Stimulated activated CD8-positive, alpha-beta memory T cell treated with anti-CD3 and anti-CD28 coated beads, Interleukin-7, amount 100 ng/mL, for 24 hours (primary cell): Measurements from ENCODE around the gene RRAD.
A peak's percentile ranks its signal among the peaks of the same experiment; 100 is the strongest.

Experiments used
- DNase-seq: peaks from one replicate; pipeline ENCODE4 v3.0.0-alpha.2; 2020; ENCODE audit warnings: low read depth

The RRAD gene

GRCh38 chr16:66934138-66934838 lies 9.0 kb upstream of the RRAD start, which contains the start of gene CIAO2B:
TSS of gene CIAO2B (minus strand) at chr16:66934402. CDS start at chr16:66934364, 38 bp downstream.
- peak; percentile 81 for DNase-seq

- DNase-seq = peak; percentile 18
These were observed 8.4 kb upstream of the RRAD start for GRCh38 chr16:66933776-66934137.

DNA sequence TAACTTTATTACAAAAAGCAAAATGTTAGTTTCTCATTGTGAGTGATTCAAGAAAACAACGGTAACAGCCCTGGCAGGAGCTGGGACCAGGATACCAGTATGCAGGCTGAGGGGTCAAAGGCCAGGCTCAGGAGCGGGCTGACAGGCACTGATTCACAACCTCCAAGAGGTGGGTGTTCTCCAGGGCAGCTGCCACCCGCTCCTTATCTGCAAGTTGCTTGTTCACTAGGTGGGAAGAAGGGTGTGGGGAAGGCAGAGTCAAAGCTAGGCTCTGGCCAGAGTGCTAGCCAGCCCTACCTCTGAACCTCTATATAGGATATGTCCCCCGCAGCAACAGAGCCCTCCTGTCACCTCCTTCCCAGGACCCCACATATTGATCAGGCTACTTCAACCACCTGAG lies 6.7 kb upstream of the RRAD start:
- DNase-seq = no peak

DNA sequence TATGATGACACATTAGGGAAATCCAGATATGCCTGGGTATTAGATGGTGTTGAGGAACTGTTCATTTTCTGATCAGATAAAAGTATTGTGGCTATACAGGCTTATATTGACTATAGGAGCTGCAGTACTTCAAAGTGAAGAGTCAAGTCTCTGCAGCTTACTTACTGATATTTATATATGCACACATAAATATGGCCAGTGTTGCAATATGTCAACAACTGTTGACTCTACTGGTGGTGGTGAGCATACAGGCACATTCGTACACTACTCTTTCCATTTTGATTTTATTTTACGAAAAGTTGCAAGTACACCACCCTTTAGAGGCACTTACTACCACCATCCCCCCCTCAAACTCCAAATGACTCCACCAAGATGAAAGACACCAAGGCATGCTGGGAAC lies 6.3 kb upstream of the RRAD start:
- no peak for DNase-seq

DNA sequence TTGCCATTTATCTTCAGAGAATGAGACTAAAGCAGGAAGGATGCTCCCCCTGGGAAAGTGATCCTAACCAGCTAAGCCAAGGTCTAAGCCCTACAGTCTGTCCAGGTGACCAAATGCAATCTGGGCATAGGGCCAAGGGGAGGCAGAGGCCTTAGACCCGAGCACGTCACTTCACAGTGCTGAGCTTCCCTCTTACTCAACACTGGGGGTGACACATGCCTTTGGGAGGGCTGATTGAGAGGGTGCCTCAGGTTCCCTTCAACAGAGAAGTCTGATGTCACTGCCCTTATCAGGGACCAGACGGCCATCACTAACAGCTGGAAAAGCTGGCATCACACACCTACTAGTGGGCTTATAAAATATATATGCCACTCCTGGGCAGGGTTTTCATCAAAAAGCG lies 4.9 kb upstream of the RRAD start:
- no peak for DNase-seq

- no peak for DNase-seq
These were observed 3.5 kb upstream of the RRAD start for GRCh38 chr16:66928702-66929388.

DNA sequence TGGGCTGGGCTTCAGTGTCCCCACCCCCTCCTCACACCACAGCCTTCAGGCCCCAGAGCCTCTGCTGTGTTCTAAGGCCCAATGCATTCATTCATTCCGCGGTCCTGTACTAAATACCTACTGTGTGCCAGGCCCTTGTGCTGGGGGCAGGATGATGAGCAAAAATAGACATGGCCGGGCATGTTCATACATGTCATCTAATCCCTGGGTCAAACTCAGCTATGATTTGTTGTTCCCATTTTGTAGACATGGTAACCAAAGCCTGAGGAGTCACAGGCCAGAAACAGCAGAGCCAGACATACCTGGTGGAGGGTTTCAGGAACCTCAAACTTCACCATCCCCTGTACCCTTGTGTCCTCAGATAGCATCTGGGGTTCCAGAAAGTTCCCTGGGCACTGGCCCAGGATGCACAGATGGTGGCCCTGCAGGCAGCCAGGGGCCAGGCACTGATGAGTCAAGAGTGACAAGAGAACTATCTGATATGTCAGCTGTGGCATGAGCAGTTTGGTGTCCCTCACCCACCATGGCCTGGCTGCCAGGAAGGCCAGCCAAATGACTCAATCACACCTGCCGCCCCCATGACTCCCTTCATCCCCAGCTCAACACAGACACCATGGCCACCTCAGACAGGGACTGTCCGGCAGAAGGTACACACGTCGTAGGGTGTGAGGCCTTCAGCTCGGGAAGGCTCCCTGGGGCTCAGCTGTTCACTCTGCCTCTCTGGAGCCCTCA lies 2.7 kb upstream of the RRAD start:
- DNase-seq = no peak

GRCh38 chr16:66926961-66927436 lies 1.7 kb upstream of the RRAD start:
- no peak for DNase-seq

DNA sequence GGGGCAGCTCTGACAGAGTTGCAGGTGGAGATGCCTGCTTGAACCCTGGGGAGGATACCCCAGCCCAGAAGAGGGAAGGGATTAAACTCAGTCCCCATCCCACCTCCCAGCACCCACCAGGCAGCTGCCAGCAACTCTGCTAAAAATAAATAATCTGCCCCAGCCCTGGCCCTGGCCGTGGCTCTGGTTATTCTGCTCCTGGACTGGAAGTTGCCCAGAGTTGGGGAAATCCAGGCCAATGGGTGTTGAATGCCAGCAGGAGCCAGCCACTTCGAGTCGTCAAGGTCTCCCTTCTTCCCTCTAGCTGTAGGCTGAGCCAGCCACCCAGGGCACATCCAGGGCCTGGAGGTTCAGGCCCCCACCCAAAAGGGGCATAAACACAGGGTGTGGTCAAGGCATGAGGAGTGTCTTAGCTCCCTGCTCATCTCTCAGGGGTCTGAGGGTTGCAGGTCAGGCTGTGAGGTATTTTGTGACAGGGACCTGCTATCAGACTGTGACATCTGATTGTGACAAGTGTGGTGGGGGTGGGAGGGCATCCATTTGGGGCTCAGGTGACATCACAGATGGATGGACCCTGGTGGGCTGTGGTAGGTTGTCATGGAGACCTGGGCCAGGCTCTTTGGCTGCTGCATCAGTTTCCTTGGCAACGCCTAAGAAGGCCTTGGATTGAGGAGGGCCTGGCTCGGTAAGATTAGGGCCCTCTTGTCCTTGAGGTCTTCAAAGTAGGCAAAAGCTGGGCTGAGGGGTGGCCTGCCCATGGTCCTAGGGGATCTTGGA lies 1.0 kb upstream of the RRAD start:
- no peak for DNase-seq

DNA sequence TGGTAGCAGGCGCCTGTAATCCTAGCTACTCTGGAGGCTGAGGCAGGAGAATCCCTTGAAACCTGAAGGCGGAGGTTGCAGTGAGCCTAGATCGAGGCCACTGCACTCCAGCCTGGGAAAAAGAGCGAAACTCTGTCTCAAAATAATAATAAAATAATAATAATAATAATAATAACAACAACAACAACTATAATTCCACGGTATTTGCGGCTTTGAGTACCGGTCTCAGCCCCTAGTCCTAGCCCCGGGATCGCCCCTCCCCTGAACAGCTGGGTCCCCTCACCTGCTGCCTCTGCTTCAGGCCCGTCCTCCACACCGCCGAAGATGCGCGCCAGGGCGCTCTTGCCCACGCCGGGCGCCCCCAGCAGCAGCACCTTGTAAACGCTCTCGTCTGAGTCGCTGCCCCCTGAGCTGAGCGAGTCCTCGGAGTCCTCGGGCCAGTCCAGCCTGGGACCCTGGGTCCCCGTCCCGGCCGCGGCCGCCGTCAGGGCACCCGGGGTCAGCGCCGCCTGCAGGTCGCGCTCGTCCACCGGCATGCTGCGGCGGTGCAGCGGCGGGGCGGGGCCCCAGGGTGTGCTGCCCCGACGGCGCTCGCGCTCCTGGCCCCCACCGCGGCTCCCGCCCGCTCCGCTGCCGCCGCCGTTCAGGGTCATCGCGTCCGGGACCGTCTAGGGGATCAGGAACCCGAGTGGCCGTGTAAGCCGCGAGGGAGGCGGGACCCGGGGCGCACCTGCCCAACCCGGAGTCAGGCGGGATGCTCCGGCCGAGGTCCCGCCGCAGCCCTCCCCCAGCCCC lies 611 bp downstream of the RRAD start:
- no peak for DNase-seq

DNA sequence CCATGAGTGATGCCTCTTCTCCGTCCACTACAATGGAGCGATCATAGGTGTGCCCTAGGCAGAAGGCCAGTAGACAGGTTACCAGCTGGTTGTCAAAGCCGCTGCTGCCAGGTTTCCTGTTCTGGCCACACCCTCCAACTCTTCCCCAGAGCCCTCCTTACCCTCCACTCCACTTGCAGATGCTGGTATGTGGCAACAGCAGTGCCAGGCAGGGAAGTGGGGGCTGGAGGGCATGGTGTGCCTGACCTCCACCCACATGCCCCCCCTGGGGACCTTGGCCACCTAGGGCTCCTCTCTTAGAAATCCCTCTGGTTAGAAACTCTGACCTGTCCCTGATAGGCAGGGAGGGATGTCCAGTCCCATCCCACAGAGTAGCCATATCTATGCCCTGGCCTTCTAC lies 1.5 kb downstream of the RRAD start:
- no peak for DNase-seq

GRCh38 chr16:66923247-66923731 lies 2.0 kb downstream of the RRAD start:
- no peak for DNase-seq

GRCh38 chr16:66921729-66922450 lies 3.4 kb downstream of the RRAD start:
- DNase-seq = no peak

- DNase-seq = no peak
These were observed 4.2 kb downstream of the RRAD start for GRCh38 chr16:66920924-66921680.

DNA sequence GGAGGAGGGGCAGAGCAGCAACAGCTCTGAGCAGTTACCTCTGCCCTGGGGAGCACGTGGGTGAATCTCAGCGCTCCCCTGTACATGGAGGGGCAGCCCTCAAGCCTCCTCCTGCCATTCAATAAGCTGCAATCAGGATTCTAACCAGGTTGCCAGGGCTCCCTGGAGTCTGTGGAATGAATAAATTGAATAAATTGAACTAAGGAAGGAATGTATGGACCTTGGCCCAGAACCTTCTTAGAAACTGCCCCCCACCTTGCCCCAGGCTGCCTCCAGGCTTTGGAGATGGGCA lies 5.1 kb downstream of the RRAD start:
- no peak for DNase-seq

- DNase-seq = no peak
These were observed 5.6 kb downstream of the RRAD start for GRCh38 chr16:66919569-66920298.

DNA sequence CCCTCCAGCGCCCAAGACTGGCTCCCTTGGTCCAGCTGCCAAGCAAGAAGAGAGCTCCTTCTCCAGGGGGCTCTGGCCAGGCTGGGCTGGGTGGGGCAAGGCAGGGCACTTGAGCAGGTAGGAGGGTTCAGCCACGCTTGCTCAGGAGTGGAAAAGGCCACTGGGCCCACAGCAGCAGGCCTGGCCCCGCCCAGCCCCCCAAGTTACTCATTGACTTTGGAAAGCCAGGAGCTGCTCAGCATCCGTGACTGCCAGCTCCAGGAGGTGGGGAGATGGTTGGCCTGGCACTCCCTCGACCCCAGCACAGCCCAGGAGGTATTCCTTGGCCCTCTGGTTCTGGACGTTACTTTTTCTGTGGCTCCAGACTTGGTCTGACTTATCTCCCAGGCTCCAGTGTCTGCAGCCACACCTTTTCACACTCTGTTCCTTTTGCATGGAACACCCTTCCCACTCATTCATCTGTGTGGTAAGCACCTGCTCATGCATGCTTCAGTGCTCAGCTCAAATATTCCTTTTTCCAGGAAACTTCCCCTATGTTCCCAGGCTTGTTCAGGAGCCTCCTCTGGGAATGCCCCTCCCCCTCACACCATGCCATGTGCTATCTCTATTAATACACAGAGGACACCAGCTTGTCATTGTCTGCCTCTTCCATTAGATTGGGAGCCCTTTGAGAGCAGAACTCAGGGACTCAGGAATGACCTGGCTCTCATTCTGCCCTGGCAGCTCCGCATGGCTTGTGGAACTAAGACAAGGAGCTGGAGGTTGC lies 6.3 kb downstream of the RRAD start, which contains the start of gene CDH16:
CDH16 (minus strand) TSS at position 83 of the 766 bp plus-strand sequence. CDS start 820 bp downstream, outside the sequence.
- DNase-seq = no peak

DNA sequence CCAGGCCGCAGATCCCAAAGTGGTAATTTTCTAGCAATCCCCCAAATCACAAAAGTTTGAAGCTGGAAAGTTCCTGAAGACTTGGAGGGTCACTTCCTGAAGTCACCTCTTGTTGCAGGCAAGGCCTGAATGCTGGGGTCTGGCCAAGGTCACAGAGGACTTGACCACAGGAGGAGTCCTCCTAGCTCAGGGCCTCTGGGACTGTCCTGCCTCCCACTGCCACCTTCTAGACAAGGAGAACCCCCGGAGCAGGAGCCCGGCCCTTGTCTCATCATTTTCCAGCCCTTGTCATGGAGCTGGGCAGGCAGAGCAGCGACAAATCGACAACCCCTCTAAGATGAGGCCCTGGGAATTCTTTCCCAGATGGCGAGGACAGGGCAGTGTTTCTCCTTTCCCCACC lies 7.0 kb downstream of the RRAD start:
- no peak for DNase-seq
